Esophagus mucosa (tissue), 1 donor: Measurements from ENCODE around the gene NOP9. TPM values are rescaled to one million over a fixed set of nuclear protein-coding genes. Genes with fewer than 3 reads are reported as not detected.
"Not testable (repeated sequence)": the region's sequence is repeated elsewhere in the genome, so short reads cannot be mapped to it uniquely, and the experiment has no call there.

Experiments
- ATAC-seq: fragments of 200-7000 bp; cut with Tn5 transposase; one replicate; pipeline ENCODE4 v1.9.1; 2020
- total RNA-seq: library from RNA; stranded (reverse); gene quantifications from one replicate; pipeline ENCODE4 v1.2.4, GENCODE V29; 2023
- donor health status: DM: yes; HTN: yes; CAD: no.

NOP9 gene
- total RNA-seq, 1 donor from 2014 or later: 20.5 TPM

DNA sequence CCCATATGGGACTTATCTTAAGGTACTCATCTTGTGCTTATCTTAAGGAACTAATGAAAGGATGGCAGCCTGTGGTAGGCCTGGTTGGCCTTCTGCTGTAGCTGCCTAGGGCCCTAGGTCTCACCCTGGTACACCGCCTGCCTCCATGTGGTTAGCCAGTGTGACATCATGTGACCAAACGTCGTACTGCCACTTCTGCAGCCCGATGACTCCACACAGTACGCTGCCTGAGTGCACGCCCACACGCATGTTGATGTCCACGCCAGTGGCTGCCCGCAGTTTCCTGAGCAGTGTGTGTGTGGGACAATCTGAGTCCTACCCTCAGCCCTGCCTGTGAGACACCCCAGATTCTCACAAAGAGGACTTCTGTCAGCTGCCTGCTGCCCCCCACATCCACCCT lies 30.1 kb downstream of the NOP9 start:
- ATAC-seq: no peak

- no peak for ATAC-seq
Measured at GRCh38 chr14:24330973-24331674, 31.5 kb downstream of the NOP9 start.

DNA sequence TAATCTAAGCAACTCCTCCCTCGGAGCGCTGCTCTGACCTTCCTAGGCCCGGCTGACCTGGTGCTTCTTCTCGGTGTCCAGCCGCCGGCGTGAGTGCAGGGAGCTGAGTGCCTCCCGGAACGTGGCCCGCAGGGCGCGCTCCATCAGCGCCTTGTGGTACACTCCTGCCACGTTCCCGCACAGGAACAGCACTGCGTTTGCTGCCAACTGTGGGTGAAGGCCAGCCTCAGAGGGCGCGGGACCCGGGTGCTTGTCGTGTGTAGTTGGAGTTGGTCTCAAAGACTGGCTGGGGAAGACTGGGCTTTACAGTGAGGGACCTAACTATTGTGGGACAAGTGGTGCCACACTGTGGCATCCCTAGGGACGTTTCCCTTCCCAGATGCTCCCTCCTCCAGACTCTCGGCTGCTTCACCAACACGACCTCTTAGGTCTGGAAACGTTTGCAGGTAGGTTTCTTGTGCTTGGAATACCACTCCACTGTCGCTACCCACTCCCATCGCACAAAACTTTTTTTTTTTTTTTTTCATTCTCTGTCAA lies 32.1 kb downstream of the NOP9 start:
- ATAC-seq: no peak

DNA sequence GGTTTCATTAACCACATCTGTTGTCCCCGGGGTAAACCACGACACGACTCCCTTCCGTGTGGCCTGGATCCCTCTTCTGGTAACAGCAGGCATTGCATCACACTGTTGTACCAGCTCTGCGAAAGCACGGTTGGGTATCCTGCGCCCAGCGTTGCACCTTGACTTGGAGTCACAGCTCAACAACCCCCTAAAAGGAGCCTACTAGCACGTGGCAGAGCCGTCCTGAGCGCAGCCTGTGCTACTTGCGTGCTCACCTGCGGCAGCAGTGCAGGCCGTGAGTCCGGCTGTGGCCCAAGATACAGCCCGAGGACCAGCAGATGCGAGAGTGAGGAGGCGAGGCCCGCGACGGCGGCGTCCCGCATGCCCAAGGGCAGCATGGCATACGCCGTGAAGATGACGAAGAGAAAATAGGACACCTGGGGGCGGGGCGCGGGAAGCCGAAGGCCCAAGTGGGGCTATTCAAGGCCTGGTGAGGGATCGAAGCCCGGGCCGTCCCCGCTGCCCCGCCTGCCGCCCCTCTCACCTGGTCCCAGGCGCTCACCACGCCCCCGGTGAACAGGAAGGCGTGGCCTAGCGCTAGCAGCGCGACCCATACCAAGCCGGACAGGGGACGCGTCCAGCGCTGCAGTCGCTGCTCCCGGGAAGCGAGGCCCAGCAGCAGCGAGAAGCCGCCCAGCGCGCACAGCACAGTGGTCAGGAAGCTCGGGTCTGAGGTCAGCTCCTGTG lies 32.8 kb downstream of the NOP9 start:
- ATAC-seq: peak; percentile 71

- peak; percentile 16 for ATAC-seq
Measured at GRCh38 chr14:24334431-24335291, 35.0 kb downstream of the NOP9 start, which contains the start of gene ADCY4. Gene ADCY4 (minus strand): TSS chr14:24335071. CDS start chr14:24334652, 419 bp downstream.

GRCh38 chr14:24335461-24336171 lies 36.0 kb downstream of the NOP9 start:
- no peak for ATAC-seq

DNA sequence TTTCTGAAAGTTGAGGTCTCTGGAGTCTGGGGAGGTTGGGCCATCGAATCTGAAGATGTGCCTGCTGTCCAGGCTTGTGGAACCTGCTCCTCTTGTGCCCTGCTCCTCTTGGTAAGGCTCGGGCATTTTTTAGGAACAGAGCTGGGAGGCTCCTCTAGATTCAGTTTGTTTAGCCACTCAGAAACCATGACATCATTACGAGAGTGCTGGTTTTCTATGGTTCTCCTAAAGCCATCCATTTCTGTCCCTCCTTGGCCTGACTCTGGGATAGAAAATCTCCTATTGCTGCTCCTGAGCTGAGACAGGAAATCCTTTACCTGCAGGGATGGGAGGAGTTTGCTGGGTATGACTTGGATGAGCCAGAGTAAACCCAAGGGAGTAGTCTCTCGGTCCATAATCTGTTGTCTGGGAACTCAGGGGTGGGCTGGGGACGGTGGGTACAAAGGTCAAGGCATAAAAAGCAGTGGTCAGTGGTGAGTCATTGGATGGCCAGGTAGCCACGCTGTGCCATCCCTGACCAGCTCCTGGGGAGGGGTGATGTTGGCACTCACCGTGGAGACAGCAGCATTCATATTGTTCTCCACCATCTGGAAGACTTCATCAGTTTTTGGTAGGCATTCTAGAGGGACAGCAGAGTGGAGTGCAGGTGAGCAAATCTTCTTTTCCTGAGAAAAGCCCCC lies 37.6 kb downstream of the NOP9 start:
- no peak for ATAC-seq

- ATAC-seq: no peak
Measured at GRCh38 chr14:24337824-24338175, 38.1 kb downstream of the NOP9 start.

DNA sequence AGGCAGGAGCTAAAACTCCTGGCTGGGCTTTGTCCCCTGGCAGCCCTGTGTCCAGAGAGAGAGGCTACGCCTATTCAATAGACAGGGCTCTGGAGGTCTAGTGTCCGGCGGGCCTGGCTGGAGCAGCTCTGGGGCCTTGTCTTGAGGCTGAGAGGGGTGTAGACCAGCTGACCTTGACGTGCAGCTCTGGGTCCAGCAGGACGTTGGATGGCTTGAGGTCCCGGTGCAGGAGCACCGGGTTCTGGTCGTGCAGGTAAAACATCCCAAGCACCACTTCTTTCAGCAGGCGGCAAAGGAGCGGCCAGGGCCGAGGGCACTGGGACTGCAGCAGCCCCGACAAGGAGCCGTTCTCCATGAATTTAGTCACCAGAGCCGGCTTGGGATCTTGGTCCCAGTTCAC lies 39.2 kb downstream of the NOP9 start:
- ATAC-seq: no peak

- peak; percentile 78 for ATAC-seq
Measured at GRCh38 chr14:24339284-24340151, 39.9 kb downstream of the NOP9 start, which contains the start of gene RIPK3. Gene RIPK3 (minus strand): TSS chr14:24339991. CDS start chr14:24339826, 165 bp downstream.

DNA sequence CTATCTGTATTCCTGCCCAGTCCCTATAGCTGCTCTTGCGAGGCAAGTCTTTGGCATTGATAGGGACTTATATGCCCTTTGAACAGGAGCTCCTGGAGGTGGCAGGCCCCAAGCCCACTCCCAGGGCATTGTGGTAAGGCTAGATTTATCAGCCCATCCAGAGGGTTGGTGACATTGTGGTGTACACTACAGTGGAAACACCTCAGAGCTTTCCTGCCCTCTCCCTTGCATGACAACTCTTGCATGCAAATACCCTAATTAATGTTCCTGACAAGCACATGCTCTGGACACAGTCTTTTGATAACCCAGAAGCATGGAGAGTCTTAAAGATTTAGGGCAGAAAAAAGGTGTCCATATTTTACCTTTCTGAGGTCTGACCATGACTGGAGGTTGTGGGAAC lies 41.0 kb downstream of the NOP9 start:
- no peak for ATAC-seq

DNA sequence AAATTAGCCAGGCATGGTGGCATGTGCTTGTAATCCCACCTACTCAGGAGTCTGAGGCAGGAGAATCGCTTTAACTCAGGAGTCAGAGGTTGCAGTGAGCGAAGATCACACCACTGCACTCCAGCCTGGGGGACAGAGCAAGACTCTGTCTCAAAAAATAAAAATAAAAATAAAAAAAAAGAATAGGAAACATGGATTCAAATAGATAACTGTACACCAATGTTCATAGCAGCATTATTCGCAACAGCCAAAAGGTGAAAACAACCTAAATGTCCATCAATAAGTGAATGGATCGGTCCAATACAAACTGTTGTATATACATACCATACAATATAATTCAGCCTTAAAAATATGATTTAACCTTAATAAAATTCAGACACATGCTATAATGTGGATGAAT lies 43.2 kb downstream of the NOP9 start:
- ATAC-seq: no peak

DNA sequence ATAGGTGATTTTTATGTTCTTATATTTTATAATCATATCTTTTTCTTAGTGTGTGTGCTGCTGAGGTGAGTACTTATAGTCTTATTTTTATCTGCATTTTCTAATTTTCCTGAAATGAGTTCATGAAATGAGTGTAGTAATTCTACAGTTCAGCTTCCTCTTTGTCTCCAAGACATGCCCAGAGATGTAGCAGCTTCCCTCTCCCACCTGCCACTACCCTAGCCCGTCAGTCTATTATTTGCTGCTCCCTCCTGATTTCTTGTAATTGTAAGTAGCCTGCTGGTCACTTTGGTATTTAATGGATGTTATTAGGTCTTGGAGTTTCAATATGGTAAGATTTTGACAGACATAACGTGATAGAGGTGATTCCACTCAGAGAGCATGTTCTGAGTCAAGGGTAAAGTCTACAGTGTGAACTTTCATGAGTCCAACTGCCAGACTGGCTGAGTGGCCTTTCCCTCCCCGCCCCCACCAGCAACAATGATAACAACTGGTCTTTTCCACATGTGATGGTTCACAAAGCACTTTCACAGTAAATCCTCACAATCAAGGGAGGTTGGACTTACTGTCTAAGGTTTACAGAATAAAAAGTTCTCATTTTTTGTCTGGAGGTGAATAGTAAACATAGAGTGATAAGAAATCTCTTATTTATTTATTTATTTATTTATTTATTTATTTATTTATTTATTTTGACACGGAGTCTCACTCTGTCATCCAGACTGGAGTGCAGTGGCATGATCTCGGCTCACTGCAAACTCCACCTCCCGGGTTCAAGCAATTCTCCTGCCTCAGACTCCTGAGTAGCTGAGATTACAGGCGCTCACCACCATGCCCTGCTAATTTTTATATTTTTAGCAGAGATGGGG lies 44.4 kb downstream of the NOP9 start:
- no peak for ATAC-seq

GRCh38 chr14:24347134-24347533 lies 47.5 kb downstream of the NOP9 start:
- no peak for ATAC-seq

GRCh38 chr14:24348186-24348585 lies 48.5 kb downstream of the NOP9 start:
- ATAC-seq: no peak

DNA sequence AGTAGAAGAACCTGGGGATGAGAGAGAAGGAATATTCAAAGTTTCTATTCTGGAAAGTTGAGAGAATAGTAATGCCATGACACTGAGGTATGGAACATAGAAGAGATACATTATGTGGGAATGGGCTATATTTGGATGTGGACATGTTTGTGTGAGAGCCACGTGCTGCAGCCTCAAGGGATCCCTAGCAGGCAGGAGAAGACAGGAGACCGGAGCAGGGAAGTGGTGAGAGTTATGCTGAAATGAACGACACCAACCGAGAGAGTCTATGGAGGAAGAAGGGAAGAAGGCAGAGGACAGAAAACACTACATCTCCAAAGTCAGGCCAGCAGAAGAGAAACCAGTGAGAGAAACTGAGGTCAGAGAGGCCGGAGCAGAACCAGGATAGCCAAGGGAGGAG lies 50.1 kb downstream of the NOP9 start:
- ATAC-seq: no peak

DNA sequence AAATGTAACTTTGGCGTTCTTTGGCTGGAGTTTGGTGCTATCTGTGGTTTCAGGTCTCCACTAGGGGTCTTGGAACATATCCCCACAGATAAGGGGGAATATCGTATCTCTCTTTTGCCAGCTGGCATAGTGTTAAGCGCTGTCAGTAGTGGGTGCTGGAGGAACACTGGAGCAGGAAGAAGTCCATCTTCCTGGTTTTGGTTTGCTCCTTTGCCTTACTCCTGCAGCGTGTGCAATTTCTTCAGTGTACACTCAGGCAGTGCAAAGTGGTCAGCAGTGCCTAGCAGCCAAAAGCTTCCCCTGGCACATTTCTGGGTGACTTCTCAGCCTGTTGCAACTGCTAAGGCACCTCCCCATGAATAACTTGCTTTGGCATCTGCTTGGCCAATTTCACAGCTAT lies 51.9 kb downstream of the NOP9 start:
- peak; percentile 41 for ATAC-seq

DNA sequence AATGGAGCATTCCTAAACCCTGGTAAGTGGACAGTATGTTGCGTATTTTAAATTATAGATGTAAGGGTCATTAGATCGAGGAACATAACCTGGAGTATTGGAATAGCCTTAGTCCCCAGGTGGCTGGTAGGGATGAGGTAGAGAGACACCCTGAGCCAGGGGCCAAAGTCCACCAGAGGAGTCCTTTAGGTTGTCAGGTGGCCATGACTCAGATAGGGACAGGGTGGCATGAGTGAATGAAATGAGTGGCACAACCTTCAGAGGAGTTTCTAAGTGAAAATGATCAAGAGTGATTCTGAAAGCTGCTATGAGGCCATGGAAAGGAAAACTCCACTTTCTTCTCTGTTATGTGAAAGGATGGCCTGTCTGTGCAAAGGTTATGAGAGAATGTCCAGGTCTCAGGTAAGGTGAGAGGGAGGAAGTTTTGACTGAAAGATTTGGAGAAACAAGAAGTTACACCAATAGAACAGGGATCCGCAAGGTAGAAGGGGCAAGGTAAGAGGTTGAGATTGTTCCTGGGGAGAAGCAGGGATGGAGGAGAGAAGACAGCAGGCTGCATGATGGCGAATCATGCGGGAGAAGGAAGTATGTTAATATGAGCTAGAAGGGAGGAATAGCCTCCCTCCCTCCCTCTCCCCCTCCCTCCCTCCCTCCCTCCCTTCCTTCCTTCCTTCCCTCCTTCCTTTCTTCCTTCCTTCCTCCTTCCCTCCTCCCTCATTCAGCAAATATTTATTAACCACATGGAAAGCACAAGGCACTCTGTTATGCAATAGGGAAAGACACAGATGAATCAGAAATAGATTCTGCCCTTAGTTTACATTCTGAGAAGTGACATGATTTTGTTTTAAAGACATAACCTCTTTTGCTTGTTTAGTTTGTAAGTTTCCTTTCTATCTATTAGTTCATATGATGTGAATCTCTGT lies 54.2 kb downstream of the NOP9 start:
- ATAC-seq: no peak

- not testable (repeated sequence) for ATAC-seq
Measured at GRCh38 chr14:24354482-24354825, 54.8 kb downstream of the NOP9 start.
